ENCODE data around the gene GPN2. TPM values are rescaled to one million over a fixed set of nuclear protein-coding genes. Genes with fewer than 3 reads are reported as not detected.

GPN2 gene
- total RNA-seq, 1 donor from 2014 or later = 33.4 TPM

- H3K4me3 Mint-ChIP-seq = no peak overlapping the region
Observed at GRCh38 chr1:26923711-26924110, 33.6 kb upstream of the GPN2 start.

GRCh38 chr1:26922901-26923300 is 32.8 kb upstream of the GPN2 start:
- no peaks in the 10 kb centered on the region for H3K27me3 Mint-ChIP-seq (ENCODE audit: low read depth)
- DNase-seq (ENCODE audit: low spot score in 2 of 2, unreplicated experiment in 2 of 2) = no peak
- peaks cover 22% of the 10 kb centered on the region for H3K4me1 Mint-ChIP-seq
- peak overlapping the region; percentile 32 for H3K27ac Mint-ChIP-seq
- peak overlapping the region; percentile 96 for H3K4me3 Mint-ChIP-seq
- no peak for TF ChIP-seq CTCF (IDR thresholded peaks at IDR 0.05; ENCODE audit: unreplicated experiment)
- no peaks in the 10 kb centered on the region for H3K9me3 Mint-ChIP-seq
- peaks cover 10% of the 10 kb centered on the region for H3K36me3 Mint-ChIP-seq

More at GRCh38 chr1:26923711-26924110, 33.6 kb upstream of the GPN2 start:
- no peak for DNase-seq (ENCODE audit: low spot score in 2 of 2, unreplicated experiment in 2 of 2)
- TF ChIP-seq CTCF (IDR thresholded peaks at IDR 0.05; ENCODE audit: unreplicated experiment) = no peak
- Mint-ChIP-seq H3K27ac (no peak overlapping the region), H3K4me1 (peaks cover 22% of the 10 kb centered on the region), H3K27me3 (ENCODE audit: low read depth) (no peaks in the 10 kb centered on the region), H3K36me3 (peaks cover 18% of the 10 kb centered on the region), H3K9me3 (no peaks in the 10 kb centered on the region)

GRCh38 chr1:26922431-26922729 is 32.3 kb upstream of the GPN2 start:
- no peak for DNase-seq (ENCODE audit: low spot score in 2 of 2, unreplicated experiment in 2 of 2)
- peak overlapping the region; percentile 96 for H3K4me3 Mint-ChIP-seq
- H3K36me3 Mint-ChIP-seq = peaks cover 7% of the 10 kb centered on the region
- peaks cover 22% of the 10 kb centered on the region for H3K4me1 Mint-ChIP-seq
- H3K27ac Mint-ChIP-seq = no peak overlapping the region
- no peak for TF ChIP-seq CTCF (IDR thresholded peaks at IDR 0.05; ENCODE audit: unreplicated experiment)
- H3K9me3 Mint-ChIP-seq = no peaks in the 10 kb centered on the region
- no peaks in the 10 kb centered on the region for H3K27me3 Mint-ChIP-seq (ENCODE audit: low read depth)

GRCh38 chr1:26921540-26922430 is 31.7 kb upstream of the GPN2 start, which contains the start of gene NUDC:
Gene NUDC (plus strand): TSS chr1:26921743. CDS start chr1:26921849, 106 bp downstream.
- Mint-ChIP-seq H3K27ac (peak within 1 kb of the TSS; percentile 95), H3K9me3 (no peaks in the 10 kb centered on the region), H3K4me3 (peak within 1 kb of the TSS; percentile 96), H3K27me3 (ENCODE audit: low read depth) (no peaks in the 10 kb centered on the region), H3K4me1 (peaks cover 22% of the 10 kb centered on the region), H3K36me3 (peaks cover 4% of the 10 kb centered on the region)
- TF ChIP-seq CTCF (IDR thresholded peaks at IDR 0.05; ENCODE audit: unreplicated experiment) = no peak
- DNase-seq (ENCODE audit: low spot score in 2 of 2, unreplicated experiment in 2 of 2) = peak; percentile 92 to 94

- no peak for DNase-seq (ENCODE audit: low spot score in 2 of 2, unreplicated experiment in 2 of 2)
- Mint-ChIP-seq H3K36me3 (peaks cover 2% of the 10 kb centered on the region), H3K4me3 (peak overlapping the region; percentile 96), H3K9me3 (no peaks in the 10 kb centered on the region), H3K27ac (peak overlapping the region; percentile 95), H3K4me1 (peaks cover 22% of the 10 kb centered on the region), H3K27me3 (ENCODE audit: low read depth) (no peaks in the 10 kb centered on the region)
- TF ChIP-seq CTCF (IDR thresholded peaks at IDR 0.05; ENCODE audit: unreplicated experiment) = no peak
Observed at GRCh38 chr1:26921126-26921539, 31.1 kb upstream of the GPN2 start.
